M059J (cell line): ENCODE measurements around the gene UBE2O. TPM values are rescaled to one million over a fixed set of nuclear protein-coding genes. Genes with fewer than 3 reads are reported as not detected.

Experiments used
- DNase-seq: peaks from one replicate; pipeline ENCODE4 v3.0.0-alpha.2; 2012; ENCODE audit warnings: low read depth
- total RNA-seq: library from RNA; depleted of rRNA; stranded (reverse); fragments of >200 nt; shearing (Covaris generic); gene quantifications from 2 replicates; pipeline ENCODE4 v1.2.3, GENCODE V29; 2014

Gene UBE2O
- total RNA-seq, 1 experiment from 2014 or later: 18.5 TPM

GRCh38 chr17:76390003-76390421 lies 62.9 kb downstream of the UBE2O start:
- no peak for DNase-seq

- DNase-seq: no peak
These were observed 63.7 kb downstream of the UBE2O start for GRCh38 chr17:76388966-76389888.

- DNase-seq: no peak
These were observed 65.8 kb downstream of the UBE2O start for GRCh38 chr17:76386966-76387765.

GRCh38 chr17:76385892-76386786 lies 66.8 kb downstream of the UBE2O start:
- peak; percentile 82 for DNase-seq

GRCh38 chr17:76384987-76385891 lies 67.7 kb downstream of the UBE2O start:
- peak; percentile 82 for DNase-seq

GRCh38 chr17:76384222-76384986 lies 68.5 kb downstream of the UBE2O start, which contains the start of gene SPHK1:
Gene SPHK1 (plus strand): TSS chr17:76384609. CDS start chr17:76385645, 1,036 bp downstream.
- DNase-seq: peak; percentile 79

- DNase-seq: peak; percentile 59
These were observed 69.3 kb downstream of the UBE2O start for GRCh38 chr17:76383546-76384221.

GRCh38 chr17:76382803-76383545 lies 70.0 kb downstream of the UBE2O start:
- DNase-seq: peak; percentile 66

- DNase-seq: no peak
These were observed 70.6 kb downstream of the UBE2O start for GRCh38 chr17:76382351-76382802.

GRCh38 chr17:76381633-76382350 lies 71.2 kb downstream of the UBE2O start:
- DNase-seq: no peak

- no peak for DNase-seq
These were observed 73.1 kb downstream of the UBE2O start for GRCh38 chr17:76379646-76380376.

- DNase-seq: no peak
These were observed 73.7 kb downstream of the UBE2O start for GRCh38 chr17:76379275-76379641.

- DNase-seq: no peak
These were observed 74.2 kb downstream of the UBE2O start for GRCh38 chr17:76378548-76379274.

- no peak for DNase-seq
These were observed 76.4 kb downstream of the UBE2O start for GRCh38 chr17:76376318-76377133.
